Stimulated activated naive CD4-positive, alpha-beta T cell treated with Interleukin-2 at 50 U/mL for 16 hours (primary cell): ENCODE data around the gene ST3GAL2.

ENCODE experiments used
- DNase-seq: peaks from one replicate; lab custom pipeline; 2025; lab: John Stamatoyannopoulos, UW

The ST3GAL2 gene

GRCh38 chr16:70438969-70439862 is at the start of gene ST3GAL2:
TSS of gene ST3GAL2 (minus strand) at chr16:70439100. CDS start at chr16:70398530, 40,570 bp downstream.
- peak; percentile 93 for DNase-seq

- DNase-seq, result no peak
Measured at GRCh38 chr16:70484867-70485266, 46.0 kb upstream of the ST3GAL2 start.

- DNase-seq, result no peak
Measured at GRCh38 chr16:70483426-70483825, 44.5 kb upstream of the ST3GAL2 start.

GRCh38 chr16:70482624-70483023 is 43.7 kb upstream of the ST3GAL2 start:
- DNase-seq, result no peak

GRCh38 chr16:70481929-70482536 is 43.1 kb upstream of the ST3GAL2 start:
- no peak for DNase-seq

GRCh38 chr16:70480127-70481105 is 41.5 kb upstream of the ST3GAL2 start:
- DNase-seq, result no peak

GRCh38 chr16:70478912-70479341 is 40.0 kb upstream of the ST3GAL2 start:
- DNase-seq, result no peak

- DNase-seq, result no peak
Measured at GRCh38 chr16:70478169-70478568, 39.3 kb upstream of the ST3GAL2 start.

- peak; percentile 40 for DNase-seq
Measured at GRCh38 chr16:70476272-70477020, 37.5 kb upstream of the ST3GAL2 start.

GRCh38 chr16:70475054-70475871 is 36.4 kb upstream of the ST3GAL2 start:
- no peak for DNase-seq

GRCh38 chr16:70474320-70475053 is 35.6 kb upstream of the ST3GAL2 start:
- no peak for DNase-seq

GRCh38 chr16:70473446-70474319 is 34.8 kb upstream of the ST3GAL2 start:
- DNase-seq, result no peak

- no peak for DNase-seq
Measured at GRCh38 chr16:70472786-70473433, 34.0 kb upstream of the ST3GAL2 start.

GRCh38 chr16:70470927-70471341 is 32.0 kb upstream of the ST3GAL2 start:
- no peak for DNase-seq

- DNase-seq, result no peak
Measured at GRCh38 chr16:70470141-70470926, 31.4 kb upstream of the ST3GAL2 start.

- no peak for DNase-seq
Measured at GRCh38 chr16:70468776-70469525, 30.1 kb upstream of the ST3GAL2 start.

GRCh38 chr16:70467608-70468007 is 28.7 kb upstream of the ST3GAL2 start:
- DNase-seq, result no peak
